Measurements from ENCODE around the gene SEPTIN10.
"Not testable (repeated sequence)": the region's sequence is repeated elsewhere in the genome, so short reads cannot be mapped to it uniquely, and the experiment has no call there.

The SEPTIN10 gene

DNA sequence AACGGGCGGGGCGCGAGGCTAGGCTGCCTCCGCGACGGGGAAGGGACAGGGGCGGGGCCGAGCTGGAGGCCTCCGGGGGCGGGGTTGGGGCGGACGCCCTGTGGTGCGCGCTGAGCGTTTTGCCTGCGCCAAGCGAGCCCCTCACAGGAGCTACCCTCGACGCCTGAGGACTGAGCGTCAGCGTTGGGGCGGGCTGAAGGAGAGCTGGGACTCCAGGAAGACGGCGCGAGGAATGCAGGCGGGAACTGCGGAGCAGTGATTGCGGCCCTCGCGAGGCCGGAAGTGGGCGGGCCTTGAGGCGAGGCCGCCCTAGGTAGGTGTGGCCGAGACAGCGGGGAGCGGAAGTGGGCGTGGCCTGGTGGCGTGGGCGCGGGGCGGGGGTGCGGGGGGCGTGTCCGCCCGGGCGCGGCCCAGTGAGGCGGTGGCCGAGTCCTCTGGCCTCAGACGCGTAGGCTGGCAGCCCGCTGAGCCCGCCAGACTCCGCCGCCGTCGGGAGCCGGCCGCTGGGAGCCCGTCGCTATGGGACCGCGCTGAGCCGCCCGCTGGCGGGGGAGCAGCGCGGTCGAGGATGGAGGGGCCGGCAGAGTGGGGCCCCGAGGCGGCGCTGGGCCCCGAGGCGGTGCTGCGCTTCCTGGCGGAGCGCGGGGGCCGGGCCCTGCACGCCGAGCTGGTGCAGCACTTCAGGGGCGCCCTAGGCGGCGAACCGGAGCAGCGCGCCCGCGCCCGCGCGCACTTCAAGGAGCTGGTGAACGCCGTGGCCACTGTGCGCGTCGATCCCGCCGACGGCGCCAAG is at the start of gene SEPTIN10, which contains the start of gene SOWAHC:
Gene SEPTIN10, minus strand, starts transcription at position 45 of the 793 bp plus-strand sequence. CDS start 139 bp downstream, outside the sequence.
Gene SOWAHC, plus strand, starts transcription at position 443 of the 793 bp plus-strand sequence. Its CDS starts 126 bp downstream, at position 569.
- peak; percentile 71 for DNase-seq

DNA sequence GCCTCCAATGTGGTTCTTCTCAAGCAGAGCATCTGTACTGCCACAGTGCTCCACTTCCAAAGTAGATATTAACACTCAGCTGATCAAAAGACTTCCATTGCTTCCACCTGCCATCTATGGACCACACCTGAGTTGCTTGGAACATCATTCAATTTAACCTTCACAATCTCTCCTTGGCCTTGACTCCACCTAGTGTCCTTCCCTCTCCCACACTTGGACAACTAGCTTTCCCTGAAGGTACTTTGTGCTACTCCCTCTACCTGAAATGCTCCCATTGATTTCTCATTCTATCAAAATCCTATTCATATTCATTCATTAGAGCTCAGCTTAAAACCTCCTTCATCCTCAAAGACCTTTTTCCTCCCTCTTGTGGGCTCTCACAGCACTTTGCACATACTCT is 49.1 kb upstream of the SEPTIN10 start:
- no peak for DNase-seq

GRCh38 chr2:109660046-109660860 is 46.5 kb upstream of the SEPTIN10 start:
- no peak for DNase-seq

DNA sequence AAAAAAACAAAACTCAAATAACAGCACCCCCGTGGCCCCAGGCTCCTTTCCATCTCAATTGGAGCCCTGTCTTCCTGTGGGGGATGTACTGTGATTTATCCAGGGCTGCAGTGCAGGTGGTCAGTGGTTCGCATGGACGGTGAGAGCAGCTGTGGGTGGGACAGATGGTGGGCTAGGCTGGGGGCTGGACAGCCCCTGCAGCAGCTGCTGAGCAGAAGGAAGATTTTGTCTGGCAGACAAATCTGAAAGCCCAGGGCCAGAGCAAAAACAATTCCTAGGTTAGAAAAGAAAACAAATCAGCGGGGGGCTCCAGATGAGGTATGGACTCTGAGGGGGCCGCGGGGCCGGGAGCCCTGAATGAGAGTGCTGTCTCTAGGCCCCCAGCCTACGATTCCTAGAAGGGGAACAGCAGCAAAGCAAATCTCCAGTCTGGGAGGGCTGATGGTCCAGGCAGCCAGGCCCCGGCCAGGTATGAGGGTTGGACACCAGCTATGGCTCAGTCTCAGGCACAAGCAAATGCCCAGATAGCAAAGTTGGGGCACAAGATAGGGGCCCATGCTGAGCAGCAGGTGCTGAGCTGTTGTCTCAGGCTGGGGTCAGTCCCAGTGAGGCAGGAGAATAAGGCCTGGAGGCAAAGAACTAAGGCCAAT is 45.8 kb upstream of the SEPTIN10 start:
- no peak for DNase-seq

DNA sequence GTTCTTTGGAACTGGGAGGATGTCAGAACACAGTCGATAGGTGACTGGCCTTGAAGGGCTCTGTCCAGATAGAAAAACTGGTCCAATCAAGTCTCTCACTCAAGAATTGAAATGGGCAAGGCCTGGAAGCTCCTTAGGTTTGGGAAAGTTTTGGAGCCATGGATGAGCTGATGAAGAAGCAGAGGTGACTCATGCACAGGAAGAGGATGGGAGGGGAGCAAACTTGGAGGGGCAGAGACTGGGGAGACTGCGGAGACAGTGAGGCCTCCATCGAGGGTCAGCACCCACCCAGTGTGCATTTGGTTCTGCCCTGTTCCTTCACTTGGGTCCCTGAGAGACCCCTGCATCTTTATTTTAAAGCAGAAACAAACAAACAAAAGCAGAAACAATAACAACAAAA is 41.5 kb upstream of the SEPTIN10 start:
- no peak for DNase-seq

- DNase-seq = no peak
These were observed 40.7 kb upstream of the SEPTIN10 start for GRCh38 chr2:109654326-109655050.

GRCh38 chr2:109649736-109650695 is 36.2 kb upstream of the SEPTIN10 start:
- no peak for DNase-seq

GRCh38 chr2:109648041-109648527 is 34.3 kb upstream of the SEPTIN10 start:
- no peak for DNase-seq

- no peak for DNase-seq
These were observed 33.9 kb upstream of the SEPTIN10 start for GRCh38 chr2:109647636-109648035.

- DNase-seq = no peak
These were observed 33.2 kb upstream of the SEPTIN10 start for GRCh38 chr2:109646961-109647360.

DNA sequence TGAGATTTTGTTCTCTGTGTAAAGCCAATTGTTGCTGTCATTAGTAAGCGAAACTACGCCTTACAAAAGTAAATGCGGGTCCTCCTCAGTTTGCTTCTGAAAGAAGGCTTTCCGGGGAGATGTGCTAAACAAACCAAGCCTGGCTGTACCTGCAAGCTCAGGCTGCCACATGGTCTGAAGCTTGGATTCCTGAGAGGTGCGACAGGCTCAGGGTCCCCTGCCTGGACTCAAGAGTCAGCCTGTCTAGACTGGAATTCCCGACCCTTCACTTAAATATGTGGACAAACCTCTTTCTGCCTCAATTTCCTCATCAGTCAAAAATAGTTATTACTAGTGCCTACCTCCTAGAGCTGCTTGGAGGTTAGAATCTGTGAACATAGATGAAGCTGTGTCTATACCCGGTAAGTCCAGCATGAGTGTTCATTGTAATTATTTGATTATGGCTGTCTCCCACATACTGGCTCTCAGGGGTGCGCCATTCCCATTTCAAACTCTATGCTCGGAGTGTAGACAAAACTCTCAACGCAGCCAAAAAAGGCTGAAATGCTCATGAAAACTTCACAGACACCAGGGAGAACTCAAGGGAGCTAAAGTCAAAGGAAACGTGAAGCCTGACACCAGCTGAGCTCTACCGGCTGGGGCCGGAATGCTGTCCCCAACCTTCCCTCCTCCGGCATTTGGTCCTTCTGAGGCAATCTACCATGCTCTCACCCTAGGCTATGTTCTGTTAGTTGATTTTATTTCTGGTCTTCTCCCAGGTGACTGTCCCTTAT is 31.8 kb upstream of the SEPTIN10 start:
- DNase-seq = no peak

- DNase-seq = no peak
These were observed 31.0 kb upstream of the SEPTIN10 start for GRCh38 chr2:109644571-109645275.

GRCh38 chr2:109640000-109640399 is 26.2 kb upstream of the SEPTIN10 start:
- DNase-seq = not testable (repeated sequence)

DNA sequence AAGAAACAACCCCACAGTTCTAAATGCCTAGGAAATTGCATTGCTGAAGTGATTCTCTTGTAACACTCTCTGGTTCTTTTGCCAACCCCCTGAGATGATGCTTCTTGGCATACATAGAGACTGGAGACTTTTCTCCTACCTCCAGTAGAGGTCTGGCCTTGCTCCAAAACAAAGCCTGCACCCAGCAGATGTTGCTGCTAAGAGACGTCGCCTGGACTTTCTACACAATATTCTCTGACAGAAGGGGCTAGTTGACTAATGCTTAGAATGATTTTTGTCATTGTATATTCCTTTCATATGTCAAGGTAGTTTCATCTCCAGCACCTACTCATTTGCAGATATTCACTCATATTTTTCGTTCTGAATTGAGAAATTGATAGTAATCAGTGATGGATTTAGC is 25.0 kb upstream of the SEPTIN10 start:
- DNase-seq = no peak

DNA sequence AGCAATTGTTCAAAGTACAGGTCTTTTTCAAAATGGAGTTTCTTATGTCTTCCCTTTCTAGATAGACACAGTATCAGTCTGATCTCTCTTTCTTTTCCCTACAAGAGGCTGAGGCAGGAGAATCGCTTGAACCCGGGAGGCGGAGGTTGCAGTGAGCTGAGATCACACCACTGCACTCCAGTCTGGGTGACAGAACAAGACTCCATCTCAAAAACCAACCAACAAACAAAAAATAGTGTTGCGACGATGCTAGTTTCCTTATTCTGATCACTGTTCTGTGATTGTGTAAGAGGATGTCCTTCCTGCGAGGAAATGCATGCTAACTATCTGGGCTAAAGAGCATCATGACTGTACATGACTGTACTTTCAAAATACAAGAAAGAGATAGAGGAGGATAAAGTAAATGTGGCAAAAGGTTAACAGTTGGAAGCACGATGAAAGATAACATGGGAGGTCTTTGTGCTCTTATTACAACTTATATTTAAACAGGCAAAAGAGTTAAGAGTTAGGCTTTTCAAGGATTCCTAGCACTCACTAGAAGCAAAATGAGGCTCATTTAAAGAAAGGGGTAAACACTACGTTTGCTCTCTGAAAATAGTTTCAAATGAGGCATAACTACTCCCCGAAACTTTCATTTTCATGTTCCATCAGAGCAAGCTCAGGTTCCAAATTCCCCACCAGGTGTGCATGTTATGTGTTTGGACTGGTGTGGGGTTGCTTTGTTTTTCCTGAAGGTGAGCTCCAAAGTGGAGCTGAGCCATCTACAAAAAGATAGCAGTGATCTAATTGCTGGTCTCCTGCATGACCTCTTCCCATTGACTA is 24.2 kb upstream of the SEPTIN10 start:
- no peak for DNase-seq

- DNase-seq = no peak
These were observed 22.6 kb upstream of the SEPTIN10 start for GRCh38 chr2:109636317-109636716.

GRCh38 chr2:109635426-109636304 is 21.9 kb upstream of the SEPTIN10 start:
- DNase-seq = no peak

Measured in activated effector memory CD4-positive, alpha-beta T cell treated with Interleukin-2 at 50 U/mL for 16 hours (primary cell).